OCI-LY3 (cell line): ENCODE data around the gene ERC2.

Experiments used
- H2AFZ ChIP-seq: fragments of 200-600, 300-600 bp; shearing (Covaris generic); 2 replicates; pipeline ENCODE4 v1.6.0; 2014; ENCODE audit warnings: antibody characterized with exemption, low read depth, low read length
- H3K27ac ChIP-seq: fragments of 200-600, 300-600 bp; sonication (generic); 2 replicates; pipeline ENCODE4 v1.5.1; 2014; ENCODE audit warnings: mild to moderate bottlenecking, low read length, moderate library complexity, mixed read lengths
- H3K27me3 ChIP-seq: fragments of 200-600, 300-600 bp; sonication (generic); 2 replicates; pipeline ENCODE4 v1.6.1; 2014; ENCODE audit warnings: low read depth, low read length, mixed read lengths
- H3K36me3 ChIP-seq: fragments of 200-600, 300-600 bp; sonication (generic); replicated peaks from 2 replicates; pipeline ENCODE3; 2014; ENCODE audit warnings: low read depth, low read length, mixed read lengths
- H3K4me1 ChIP-seq: fragments of 300-600, 200-600 bp; sonication (generic); 2 replicates; pipeline ENCODE4 v1.6.1; 2014; ENCODE audit warnings: low read length, mixed read lengths
- H3K4me2 ChIP-seq: fragments of 200-600, 300-600 bp; sonication (generic); 2 replicates; pipeline ENCODE4 v1.6.1; 2014; ENCODE audit warnings: low read length, mixed read lengths
- H3K4me3 ChIP-seq: fragments of 300-600, 200-600 bp; sonication (generic); 2 replicates; pipeline ENCODE4 v1.5.1; 2014; ENCODE audit warnings: antibody characterized with exemption, mild to moderate bottlenecking, low read length, moderate library complexity
- H3K79me2 ChIP-seq: fragments of 300-600, 200-600 bp; shearing (Covaris generic); 2 replicates; pipeline ENCODE4 v1.6.1; 2014; ENCODE audit warnings: mild to moderate bottlenecking, low read length, mixed read lengths
- H3K9ac ChIP-seq: fragments of 300-600, 200-600 bp; shearing (Covaris generic); 2 replicates; pipeline ENCODE4 v1.6.0; 2014; ENCODE audit warnings: mild to moderate bottlenecking, low read length, moderate library complexity
- H3K9me3 ChIP-seq: fragments of 200-600, 300-600 bp; shearing (Covaris generic); 2 replicates; pipeline ENCODE4 v1.6.1; 2014; ENCODE audit warnings: low read length, mixed read lengths; ENCODE audit not compliant: insufficient read depth
- H4K20me1 ChIP-seq: fragments of 200-600, 300-600 bp; sonication (generic); 2 replicates; pipeline ENCODE4 v1.6.1; 2016; ENCODE audit warnings: low read length, mixed read lengths; ENCODE audit not compliant: insufficient read depth
- EZH2phosphoT487 ChIP-seq: fragments of 200-600 bp; shearing (Covaris generic); IDR thresholded peaks from 2 replicates; pipeline ENCODE4 v1.6.1; 2018; ENCODE audit warnings: antibody characterized with exemption, mixed run types, low read depth
- TF ChIP-seq, protein P1 (sequence below): fragments of 200-600, 300-600 bp; sonication (generic); IDR thresholded peaks from 2 replicates; pipeline ENCODE4 v1.5.1; 2014; ENCODE audit warnings: antibody characterized with exemption, low read length, low read depth

Gene ERC2

GRCh38 chr3:55537129-55537528 is 931.1 kb downstream of the ERC2 start:
- Histone ChIP-seq H3K27ac (no peak overlapping the region), H3K79me2 (no peaks in the 10 kb centered on the region), H3K4me2 (no peak overlapping the region), H4K20me1 (no peaks in the 10 kb centered on the region), H3K4me1 (no peaks in the 10 kb centered on the region), H2AFZ (no peak overlapping the region), H3K4me3 (no peak overlapping the region), H3K9ac (no peak overlapping the region), H3K27me3 (peaks cover 17% of the 10 kb centered on the region), H3K9me3 (no peaks in the 10 kb centered on the region), H3K36me3 (no peaks in the 10 kb centered on the region)
- TF ChIP-seq EZH2phosphoT487, result no peak
- TF ChIP-seq, protein P1, sequence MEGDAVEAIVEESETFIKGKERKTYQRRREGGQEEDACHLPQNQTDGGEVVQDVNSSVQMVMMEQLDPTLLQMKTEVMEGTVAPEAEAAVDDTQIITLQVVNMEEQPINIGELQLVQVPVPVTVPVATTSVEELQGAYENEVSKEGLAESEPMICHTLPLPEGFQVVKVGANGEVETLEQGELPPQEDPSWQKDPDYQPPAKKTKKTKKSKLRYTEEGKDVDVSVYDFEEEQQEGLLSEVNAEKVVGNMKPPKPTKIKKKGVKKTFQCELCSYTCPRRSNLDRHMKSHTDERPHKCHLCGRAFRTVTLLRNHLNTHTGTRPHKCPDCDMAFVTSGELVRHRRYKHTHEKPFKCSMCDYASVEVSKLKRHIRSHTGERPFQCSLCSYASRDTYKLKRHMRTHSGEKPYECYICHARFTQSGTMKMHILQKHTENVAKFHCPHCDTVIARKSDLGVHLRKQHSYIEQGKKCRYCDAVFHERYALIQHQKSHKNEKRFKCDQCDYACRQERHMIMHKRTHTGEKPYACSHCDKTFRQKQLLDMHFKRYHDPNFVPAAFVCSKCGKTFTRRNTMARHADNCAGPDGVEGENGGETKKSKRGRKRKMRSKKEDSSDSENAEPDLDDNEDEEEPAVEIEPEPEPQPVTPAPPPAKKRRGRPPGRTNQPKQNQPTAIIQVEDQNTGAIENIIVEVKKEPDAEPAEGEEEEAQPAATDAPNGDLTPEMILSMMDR, result no peak

GRCh38 chr3:55534876-55535275 is 933.4 kb downstream of the ERC2 start:
- no peak overlapping the region for H3K4me2 ChIP-seq

GRCh38 chr3:55532806-55533205 is 935.5 kb downstream of the ERC2 start:
- Histone ChIP-seq H3K4me3 (no peak overlapping the region), H3K27ac (no peak overlapping the region), H2AFZ (no peak overlapping the region), H3K9me3 (no peaks in the 10 kb centered on the region), H3K9ac (no peak overlapping the region), H3K36me3 (no peaks in the 10 kb centered on the region), H3K4me2 (no peak overlapping the region), H4K20me1 (no peaks in the 10 kb centered on the region), H3K4me1 (no peaks in the 10 kb centered on the region), H3K79me2 (no peaks in the 10 kb centered on the region), H3K27me3 (0 out of 2 replicates have a peak, but pooled peaks cover 7% of the 10 kb centered on the region)
- TF ChIP-seq EZH2phosphoT487, result no peak
- TF ChIP-seq, protein P1, result no peak

More at GRCh38 chr3:55534876-55535275, 933.4 kb downstream of the ERC2 start:
- Histone ChIP-seq H3K4me3 (no peak overlapping the region), H3K4me1 (no peaks in the 10 kb centered on the region), H3K79me2 (no peaks in the 10 kb centered on the region), H3K27ac (no peak overlapping the region), H3K9me3 (no peaks in the 10 kb centered on the region), H3K9ac (no peak overlapping the region), H3K27me3 (peaks cover 2% of the 10 kb centered on the region; the same call in 1 of the 2 replicates), H3K36me3 (no peaks in the 10 kb centered on the region), H4K20me1 (no peaks in the 10 kb centered on the region), H2AFZ (no peak overlapping the region)
- TF ChIP-seq, protein P1, result no peak
- TF ChIP-seq EZH2phosphoT487, result no peak

DNA sequence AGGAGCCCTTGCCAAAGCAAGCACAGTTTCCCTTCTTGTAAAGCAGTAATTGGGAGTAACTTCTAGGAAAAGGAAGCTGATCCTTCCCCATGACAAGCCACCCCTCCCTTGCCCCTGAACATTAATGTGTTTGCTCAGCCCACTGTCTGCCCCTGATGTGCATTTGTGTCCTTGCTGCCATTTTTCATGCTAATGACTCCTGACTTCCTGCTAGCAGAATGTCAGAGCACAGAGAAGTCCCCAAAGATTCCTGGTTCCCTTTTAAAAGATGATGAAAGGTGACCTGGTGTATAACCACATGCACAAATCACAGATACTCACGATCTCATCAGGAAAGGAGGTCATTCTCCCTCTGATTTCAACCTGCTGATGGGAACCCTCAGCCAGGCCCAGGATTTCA is 936.9 kb downstream of the ERC2 start:
- H3K4me2 ChIP-seq, result no peak overlapping the region
- no peaks in the 10 kb centered on the region for H3K79me2 ChIP-seq
- no peak overlapping the region for H3K9ac ChIP-seq
- H3K4me1 ChIP-seq, result no peaks in the 10 kb centered on the region
- no peak for TF ChIP-seq EZH2phosphoT487
- TF ChIP-seq, protein P1, result no peak
- no peak overlapping the region for H3K27ac ChIP-seq
- H3K9me3 ChIP-seq, result no peaks in the 10 kb centered on the region
- H4K20me1 ChIP-seq, result no peaks in the 10 kb centered on the region
- 0 out of 2 replicates have a peak, but pooled peaks cover 8% of the 10 kb centered on the region for H3K27me3 ChIP-seq
- no peak overlapping the region for H3K4me3 ChIP-seq
- no peaks in the 10 kb centered on the region for H3K36me3 ChIP-seq
- no peak overlapping the region for H2AFZ ChIP-seq
